ENCODE results near the gene NCAPH2.

The NCAPH2 gene

GRCh38 chr22:50507991-50508884 lies at the start of gene NCAPH2:
Gene NCAPH2, plus strand, starts transcription at chr22:50508224. Its CDS starts 114 bp downstream, at chr22:50508338.
- Histone ChIP-seq H3K27ac (ENCODE audit: extremely low read depth, low read depth, low read length) (peak within 1 kb of the TSS; percentile 97), H3K36me3 (ENCODE audit: control insufficient read depth in 2 of 2, insufficient read depth in 1 of 2, low read length in 2 of 2) (peaks cover 6 to 42% of the 10 kb centered on the region in 2 experiments; a peak in 2 of 3 replicates), H3K9me3 (ENCODE audit: control insufficient read depth, insufficient read depth, low read depth, low read length) (no peaks in the 10 kb centered on the region), H3K4me1 (ENCODE audit: control insufficient read depth, insufficient read depth, low read length) (peaks cover 8% of the 10 kb centered on the region), H3K4me3 (ENCODE audit: low read depth, low read length) (peak within 1 kb of the TSS; percentile 100)
- ChIA-PET POLR2A (interaction anchor here (0.5 to 6.0 kb wide), 28 partner anchors 10 to 265 kb away, joined by 3 to 189 read pairs (median 5); partner anchors contain the start of genes ARSA, CHKB, HDAC10 and KLHDC7B), CTCF (interaction anchor here (0.6 to 3.8 kb wide), 8 partner anchors 10 to 265 kb away, joined by 3 to 32 read pairs (median 6); partner anchors contain the start of genes SCO2 and SYCE3)
- TF ChIP-seq, protein P1, sequence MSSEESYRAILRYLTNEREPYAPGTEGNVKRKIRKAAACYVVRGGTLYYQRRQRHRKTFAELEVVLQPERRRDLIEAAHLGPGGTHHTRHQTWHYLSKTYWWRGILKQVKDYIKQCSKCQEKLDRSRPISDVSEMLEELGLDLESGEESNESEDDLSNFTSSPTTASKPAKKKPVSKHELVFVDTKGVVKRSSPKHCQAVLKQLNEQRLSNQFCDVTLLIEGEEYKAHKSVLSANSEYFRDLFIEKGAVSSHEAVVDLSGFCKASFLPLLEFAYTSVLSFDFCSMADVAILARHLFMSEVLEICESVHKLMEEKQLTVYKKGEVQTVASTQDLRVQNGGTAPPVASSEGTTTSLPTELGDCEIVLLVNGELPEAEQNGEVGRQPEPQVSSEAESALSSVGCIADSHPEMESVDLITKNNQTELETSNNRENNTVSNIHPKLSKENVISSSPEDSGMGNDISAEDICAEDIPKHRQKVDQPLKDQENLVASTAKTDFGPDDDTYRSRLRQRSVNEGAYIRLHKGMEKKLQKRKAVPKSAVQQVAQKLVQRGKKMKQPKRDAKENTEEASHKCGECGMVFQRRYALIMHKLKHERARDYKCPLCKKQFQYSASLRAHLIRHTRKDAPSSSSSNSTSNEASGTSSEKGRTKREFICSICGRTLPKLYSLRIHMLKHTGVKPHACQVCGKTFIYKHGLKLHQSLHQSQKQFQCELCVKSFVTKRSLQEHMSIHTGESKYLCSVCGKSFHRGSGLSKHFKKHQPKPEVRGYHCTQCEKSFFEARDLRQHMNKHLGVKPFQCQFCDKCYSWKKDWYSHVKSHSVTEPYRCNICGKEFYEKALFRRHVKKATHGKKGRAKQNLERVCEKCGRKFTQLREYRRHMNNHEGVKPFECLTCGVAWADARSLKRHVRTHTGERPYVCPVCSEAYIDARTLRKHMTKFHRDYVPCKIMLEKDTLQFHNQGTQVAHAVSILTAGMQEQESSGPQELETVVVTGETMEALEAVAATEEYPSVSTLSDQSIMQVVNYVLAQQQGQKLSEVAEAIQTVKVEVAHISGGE (tag by site-specific recombination; conservative IDR thresholded peaks at IDR 0.05; ENCODE audit: low read depth) = peak; percentile 46; the same call in 1 of the 2 replicates
- TF ChIP-seq ZNF146 (tag by site-specific recombination; IDR thresholded peaks at IDR 0.05) = no peak
- TF ChIP-seq ZNF529 (tag by site-specific recombination; IDR thresholded peaks at IDR 0.05; ENCODE audit: insufficient replicate concordance) = no peak
- TF ChIP-seq ZNF629 (tag by site-specific recombination; IDR thresholded peaks at IDR 0.05) = peak; percentile 99
- TF ChIP-seq ZBTB1 (tag by site-specific recombination; IDR thresholded peaks at IDR 0.05) = no peak
- no peak for TF ChIP-seq ZNF274 (IDR thresholded peaks at IDR 0.05; ENCODE audit: low read length)
- no peak for TF ChIP-seq ZNF274 (tag by site-specific recombination; IDR thresholded peaks at IDR 0.05; ENCODE audit: borderline replicate concordance)
- no peak for TF ChIP-seq ZNF621 (tag by site-specific recombination; IDR thresholded peaks at IDR 0.05)
- TF ChIP-seq ZBTB8A (tag by site-specific recombination; IDR thresholded peaks at IDR 0.05) = peak; percentile 98
- TF ChIP-seq ZNF585B (tag by site-specific recombination; IDR thresholded peaks at IDR 0.05) = no peak
- no peak for TF ChIP-seq ZFP3 (tag by site-specific recombination; IDR thresholded peaks at IDR 0.05; ENCODE audit: low read depth)
- TF ChIP-seq ZNF426 (tag by site-specific recombination; IDR thresholded peaks at IDR 0.05) = no peak
- no peak for TF ChIP-seq ZNF37A (tag by site-specific recombination; IDR thresholded peaks at IDR 0.05)
- TF ChIP-seq ZNF791 (tag by site-specific recombination; IDR thresholded peaks at IDR 0.05) = no peak
- TF ChIP-seq, protein P2, sequence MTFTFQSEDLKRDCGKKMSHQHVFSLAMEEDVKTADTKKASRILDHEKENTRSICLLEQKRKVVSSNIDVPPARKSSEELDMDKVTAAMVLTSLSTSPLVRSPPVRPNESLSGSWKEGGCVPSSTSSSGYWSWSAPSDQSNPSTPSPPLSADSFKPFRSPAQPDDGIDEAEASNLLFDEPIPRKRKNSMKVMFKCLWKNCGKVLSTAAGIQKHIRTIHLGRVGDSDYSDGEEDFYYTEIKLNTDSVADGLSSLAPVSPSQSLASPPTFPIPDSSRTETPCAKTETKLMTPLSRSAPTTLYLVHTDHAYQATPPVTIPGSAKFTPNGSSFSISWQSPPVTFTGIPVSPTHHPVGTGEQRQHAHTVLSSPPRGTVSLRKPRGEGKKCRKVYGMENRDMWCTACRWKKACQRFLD (tag by site-specific recombination; IDR thresholded peaks at IDR 0.05) = no peak
- peak; percentile 54; the same call in 1 of the 2 replicates for TF ChIP-seq ZNF394 (tag by site-specific recombination; IDR thresholded peaks at IDR 0.05; ENCODE audit: borderline replicate concordance)
- TF ChIP-seq ZNF626 (tag by site-specific recombination; IDR thresholded peaks at IDR 0.05) = no peak
- peak; percentile 94 for TF ChIP-seq EGR2 (tag by site-specific recombination; IDR thresholded peaks at IDR 0.05; ENCODE audit: low read depth)
- TF ChIP-seq ZNF549 (tag by site-specific recombination; IDR thresholded peaks at IDR 0.05) = no peak
- TF ChIP-seq SETDB1 (IDR thresholded peaks at IDR 0.05; ENCODE audit: insufficient read length, low read length) = no peak
- TF ChIP-seq ZNF558 (tag by site-specific recombination; IDR thresholded peaks at IDR 0.05) = no peak
- TF ChIP-seq ZBTB44 (tag by site-specific recombination; IDR thresholded peaks at IDR 0.05) = no peak
- 0 out of 2 replicates have a peak, but pooled peaks have one; percentile 16 for TF ChIP-seq FEZF1 (tag by site-specific recombination; IDR thresholded peaks at IDR 0.05)
- TF ChIP-seq ZNF398 (tag by site-specific recombination; IDR thresholded peaks at IDR 0.05) = peak; percentile 60
- 0 out of 2 replicates have a peak, but pooled peaks have one; percentile 10 for TF ChIP-seq SCRT2 (tag by site-specific recombination; IDR thresholded peaks at IDR 0.05)
- TF ChIP-seq ELK4 (IDR thresholded peaks at IDR 0.05; ENCODE audit: borderline replicate concordance, low read depth, low read length) = no peak
- TF ChIP-seq ZNF184 (tag by site-specific recombination; IDR thresholded peaks at IDR 0.05) = no peak
